Lung microvascular endothelial cell (primary cell): ENCODE data around the gene DPH2. TPM values are rescaled to one million over a fixed set of nuclear protein-coding genes. Genes with fewer than 3 reads are reported as not detected.
A peak's percentile ranks its signal among the peaks of the same experiment; 100 is the strongest.

Source experiments
- DNase-seq, 2 donors: peaks; one replicate each; pipeline versions ENCODE4 v3.0.0 to v3.0.0-alpha.2; 2010; ENCODE audit warnings: low read depth in 2 of 2
- total RNA-seq: library from RNA; depleted of rRNA; stranded (reverse); fragments of >200 nt; gene quantifications from 2 replicates; pipeline ENCODE4 v1.2.1, GENCODE V29; 2014

DPH2 gene
- total RNA-seq, 1 donor from 2014 or later: 19.0 TPM

DNA sequence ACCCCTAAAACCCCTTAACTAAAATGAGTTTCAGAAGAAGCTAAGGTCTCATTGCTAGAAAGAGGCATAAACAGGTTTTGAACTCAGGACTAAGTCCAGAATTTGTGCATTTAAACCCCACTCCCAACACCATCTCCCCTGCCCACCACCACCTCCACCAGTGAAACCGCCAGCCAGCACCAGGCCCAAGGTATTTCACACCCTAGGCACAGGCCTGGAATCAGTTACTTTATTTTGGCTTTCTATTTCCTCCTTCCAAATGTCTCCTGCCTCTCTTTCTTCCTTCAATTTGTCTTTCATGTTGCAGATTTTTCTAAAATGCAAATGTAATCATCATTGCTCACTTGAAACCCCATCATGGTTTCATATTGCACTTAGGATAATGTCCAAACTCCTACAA lies 24.9 kb upstream of the DPH2 start:
- DNase-seq: no peak

DNA sequence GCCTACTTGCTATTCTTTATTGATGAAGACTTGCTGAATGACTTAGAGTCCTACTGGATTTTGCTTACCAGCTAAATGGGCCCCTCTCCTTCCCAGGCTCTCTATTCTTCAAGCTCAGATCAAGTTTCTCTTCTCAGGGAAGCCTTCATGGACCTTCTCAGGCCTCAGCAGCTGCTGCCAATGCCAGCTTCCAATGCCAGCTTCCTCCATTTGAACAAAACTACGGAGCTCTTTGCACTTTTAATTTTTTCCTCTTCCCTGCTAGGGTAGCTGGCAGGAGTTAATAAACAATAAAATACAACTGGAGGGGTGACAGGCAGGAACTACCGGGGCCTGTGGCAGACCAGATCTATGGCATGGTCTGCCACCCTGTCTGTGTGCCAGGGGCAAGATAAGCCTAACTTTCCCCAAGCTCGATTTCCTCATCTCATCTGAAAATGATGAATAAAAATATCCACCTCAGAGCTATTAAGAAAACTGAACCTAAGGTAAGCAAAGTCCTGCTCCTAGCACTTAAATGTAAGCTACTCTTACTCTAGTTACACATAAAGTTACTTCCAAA lies 24.1 kb upstream of the DPH2 start:
- DNase-seq: no peak

DNA sequence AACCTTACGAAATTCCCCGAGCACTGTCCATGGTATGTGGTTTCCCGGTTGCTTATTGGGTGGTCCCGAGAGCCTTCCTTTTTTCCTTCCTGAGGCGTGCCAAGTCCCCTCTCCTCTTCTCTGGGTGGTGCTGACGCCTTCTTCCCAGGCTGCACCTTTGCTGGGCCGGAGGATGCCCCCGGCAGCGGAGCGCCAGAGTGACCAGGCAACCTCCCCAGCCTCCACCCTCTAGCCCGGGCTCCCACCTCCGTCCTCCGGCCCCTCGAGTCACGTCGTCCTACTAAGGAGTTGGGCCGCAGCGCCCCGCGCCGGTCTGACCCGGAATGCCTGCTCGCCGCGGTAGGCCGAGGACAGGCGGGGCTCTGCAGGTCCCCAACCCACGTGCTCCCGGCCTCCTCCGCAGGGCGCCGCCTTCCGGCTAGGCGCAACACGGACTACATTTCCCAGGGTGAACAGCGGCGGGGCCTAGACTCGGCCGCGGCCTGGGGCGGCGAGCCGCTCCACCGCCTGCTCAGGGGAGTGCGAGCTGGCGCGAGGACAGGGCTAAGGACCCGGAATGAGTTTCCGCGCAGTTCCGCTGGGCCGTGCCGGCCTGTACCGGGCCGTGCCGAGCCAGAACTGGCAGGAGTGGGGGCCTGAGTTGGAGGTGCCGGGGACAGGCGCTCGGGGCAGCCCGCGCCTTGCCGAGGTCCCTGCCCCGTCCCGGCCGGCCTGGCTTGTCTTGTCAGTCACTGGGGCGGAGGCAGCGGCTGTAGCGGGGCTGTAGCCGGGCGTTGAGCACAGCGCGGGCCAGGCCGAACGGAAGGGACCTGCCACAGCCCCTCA lies 23.4 kb upstream of the DPH2 start, which contains the start of gene IPO13:
Gene IPO13, plus strand, starts transcription at position 715 of the 825 bp plus-strand sequence. CDS start 651 bp downstream, outside the sequence.
- DNase-seq: peak; percentile 95 to 96

DNA sequence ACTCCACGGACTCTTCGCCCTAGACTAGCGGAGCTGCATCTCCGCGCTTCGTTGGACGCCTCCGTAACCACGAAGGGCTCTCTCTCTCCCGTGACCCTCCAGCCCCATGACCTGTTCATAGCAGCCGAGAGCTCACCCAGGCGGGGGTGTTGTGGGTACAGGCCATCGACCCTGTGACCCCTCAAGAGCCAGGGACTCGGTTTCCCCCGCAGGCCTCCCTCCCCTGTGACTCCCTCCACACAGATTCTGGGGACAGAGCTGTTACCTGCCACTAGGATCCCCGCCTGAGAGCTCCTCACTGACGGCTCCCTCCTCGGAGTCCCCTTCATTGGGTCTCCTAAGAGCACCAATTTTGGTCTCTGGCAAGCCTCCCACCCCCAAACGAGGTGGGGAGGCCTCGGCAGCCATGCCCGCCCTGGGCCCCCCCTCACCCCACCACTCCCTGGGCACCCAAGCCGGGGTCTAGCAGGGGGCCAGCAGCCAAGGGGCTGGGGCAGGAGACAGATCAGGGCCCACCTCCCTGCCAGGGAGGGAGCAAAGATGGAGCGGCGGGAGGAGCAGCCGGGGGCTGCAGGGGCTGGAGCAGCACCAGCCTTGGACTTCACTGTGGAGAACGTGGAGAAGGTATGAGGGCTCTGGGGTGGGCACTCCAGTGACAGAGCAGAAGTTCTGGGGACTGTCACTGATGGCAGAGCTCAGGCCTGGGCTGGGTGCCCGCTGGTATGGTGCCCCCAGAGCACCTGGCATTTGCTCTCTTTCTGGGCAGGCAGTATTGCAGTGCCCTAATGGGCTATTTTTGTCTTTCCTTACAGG lies 22.5 kb upstream of the DPH2 start:
- no peak for DNase-seq

DNA sequence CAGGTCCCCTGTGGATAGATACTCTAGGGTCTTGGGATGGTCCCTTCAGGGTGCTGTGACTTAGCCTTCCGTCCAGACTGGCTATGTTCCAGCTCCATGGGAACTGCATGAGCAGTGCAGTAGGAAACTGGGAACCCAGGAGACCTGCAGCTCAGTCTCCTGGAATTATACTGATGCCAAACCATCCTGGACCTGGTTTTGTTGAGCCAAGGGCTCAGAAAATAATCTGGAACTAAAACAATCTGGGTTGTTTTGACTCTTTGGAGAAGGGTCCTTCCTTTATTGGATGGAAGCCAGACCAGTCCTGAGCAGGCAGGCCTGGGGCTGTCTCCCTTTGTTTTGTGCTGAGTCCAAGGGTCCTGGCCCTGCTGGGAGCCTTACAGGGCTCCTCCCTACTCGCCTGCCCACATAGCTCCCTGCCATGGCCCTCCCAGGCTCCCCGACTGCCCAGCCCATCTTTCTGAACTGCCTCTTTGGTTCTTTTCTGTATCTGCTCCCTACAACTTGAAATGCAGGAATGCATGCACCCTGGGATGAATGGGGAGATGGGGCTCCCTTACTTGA lies 21.9 kb upstream of the DPH2 start:
- no peak for DNase-seq

DNA sequence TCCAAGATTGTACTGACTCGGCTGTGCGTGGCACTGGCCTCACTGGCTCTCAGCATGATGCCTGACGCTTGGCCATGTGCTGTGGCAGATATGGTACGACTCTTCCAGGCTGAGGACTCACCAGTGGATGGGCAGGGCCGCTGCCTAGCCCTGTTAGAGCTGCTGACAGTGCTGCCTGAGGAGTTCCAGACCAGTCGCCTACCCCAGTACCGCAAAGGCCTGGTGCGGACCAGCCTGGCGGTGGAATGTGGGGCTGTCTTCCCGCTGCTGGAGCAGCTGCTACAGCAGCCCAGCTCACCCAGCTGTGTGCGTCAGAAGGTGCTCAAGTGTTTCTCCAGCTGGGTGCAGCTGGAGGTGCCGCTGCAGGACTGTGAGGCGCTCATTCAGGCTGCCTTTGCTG lies 20.1 kb upstream of the DPH2 start:
- DNase-seq: no peak

DNA sequence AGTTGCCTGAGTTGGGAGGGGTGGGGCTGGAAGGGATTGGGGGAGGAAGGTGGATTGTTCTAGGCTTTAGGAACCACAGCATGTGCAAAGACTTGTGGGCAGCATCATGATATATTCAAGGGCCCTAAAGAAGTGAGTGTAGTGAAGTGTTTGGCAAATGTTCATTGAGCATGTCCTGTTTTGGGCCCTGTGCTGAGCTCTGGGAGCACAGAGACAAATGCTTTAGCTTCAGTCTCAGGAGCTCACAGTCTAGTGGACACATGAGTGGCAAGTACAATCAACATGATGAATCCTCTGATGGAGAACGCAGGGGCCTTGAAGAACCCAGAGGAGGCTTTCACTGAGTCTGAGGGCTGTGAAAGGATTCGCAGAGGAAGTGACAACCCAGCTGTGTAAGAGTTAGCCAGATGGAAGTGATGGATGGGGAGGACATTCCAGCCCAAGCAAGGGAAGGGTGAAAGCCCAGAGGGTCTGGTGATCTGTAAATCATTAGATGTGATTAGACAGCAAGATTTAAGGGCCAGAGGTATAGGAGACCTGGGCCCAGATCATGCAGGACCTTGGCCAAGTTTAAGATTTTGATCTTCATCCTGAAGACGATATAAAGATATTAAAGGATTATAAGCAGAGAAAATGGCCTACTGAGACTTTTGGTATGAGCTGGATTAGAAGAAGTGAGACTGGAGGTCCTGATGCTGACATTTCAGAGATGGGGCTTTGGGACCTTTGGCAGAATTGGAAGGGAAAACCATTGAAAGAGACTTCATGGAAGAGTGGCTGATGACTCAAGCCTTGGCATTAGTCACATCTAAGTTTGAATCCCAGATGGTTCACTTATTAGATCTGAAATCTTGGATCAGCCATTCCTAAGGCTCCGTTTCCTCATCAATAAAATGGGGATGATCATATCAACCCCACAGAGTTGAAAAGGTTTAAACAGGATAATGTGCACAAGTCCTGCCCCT lies 18.5 kb upstream of the DPH2 start:
- DNase-seq: no peak

DNA sequence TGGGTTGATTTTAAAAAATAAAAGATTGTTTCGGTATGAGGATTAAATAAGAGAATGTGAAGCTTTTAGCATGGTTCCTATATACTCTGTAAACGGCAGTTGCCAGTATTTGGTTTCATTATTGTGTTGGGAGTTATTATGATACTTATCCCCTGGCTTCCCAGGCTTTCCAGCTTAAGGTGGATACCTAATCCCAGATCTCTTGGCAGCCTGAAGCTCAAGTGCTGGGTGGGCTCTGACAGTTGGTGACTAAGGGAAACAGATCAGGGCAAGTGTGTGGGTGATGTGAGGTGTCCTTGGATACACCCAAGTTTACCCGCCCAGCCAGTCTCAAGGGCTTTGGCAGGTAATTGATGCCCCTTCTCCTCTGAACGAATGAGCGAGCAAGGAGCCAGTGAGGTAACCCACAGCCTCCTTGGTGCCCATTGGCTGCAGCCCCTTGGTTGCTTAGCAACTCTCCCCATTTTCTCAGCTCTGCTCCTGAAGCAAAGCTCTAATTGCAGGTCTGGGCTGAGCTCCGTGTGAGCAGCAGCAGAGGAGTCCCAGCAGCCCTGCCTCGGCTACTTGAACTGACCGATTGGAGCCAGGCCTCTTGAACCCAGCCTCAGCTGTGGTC lies 17.0 kb upstream of the DPH2 start:
- no peak for DNase-seq

DNA sequence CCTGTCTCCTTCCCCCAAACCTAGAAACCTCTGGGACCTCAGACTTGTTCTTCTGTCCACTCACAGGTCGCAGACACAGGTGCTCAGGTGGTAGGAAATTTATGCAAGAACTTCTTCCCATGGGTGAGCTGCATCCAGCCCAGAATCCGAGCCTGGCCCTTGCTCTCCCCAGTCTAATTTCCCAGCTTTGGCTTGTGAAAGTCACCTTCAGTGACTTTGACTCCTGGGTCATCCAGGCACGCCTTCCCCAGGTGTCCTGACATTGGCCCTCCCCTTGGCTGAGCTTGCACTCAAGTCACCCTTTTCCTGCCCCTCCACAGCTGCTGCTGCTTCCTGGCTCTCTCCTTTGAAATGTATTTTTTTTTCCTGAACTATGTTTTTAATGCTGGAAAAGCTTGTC lies 16.4 kb upstream of the DPH2 start:
- DNase-seq: no peak

DNA sequence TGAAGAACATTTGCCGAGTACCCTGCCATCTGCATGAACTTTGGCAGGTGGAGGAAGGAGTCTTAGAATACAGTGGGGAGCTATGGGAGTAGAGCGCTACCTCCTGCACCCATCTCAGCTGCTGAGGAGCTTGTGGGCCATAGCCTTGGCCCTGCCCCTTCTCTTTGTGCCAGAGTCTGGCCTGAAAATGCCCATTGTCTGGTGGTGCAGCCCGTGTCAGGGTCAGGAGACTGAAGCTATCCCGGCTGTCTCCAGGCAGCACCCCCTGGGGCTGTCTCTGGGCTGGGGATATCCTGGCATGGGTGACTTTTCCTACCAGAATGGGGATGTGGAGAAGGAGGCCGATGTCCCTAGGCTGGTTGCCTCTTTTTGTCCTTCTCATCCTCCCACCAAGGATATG lies 15.8 kb upstream of the DPH2 start:
- DNase-seq: no peak

DNA sequence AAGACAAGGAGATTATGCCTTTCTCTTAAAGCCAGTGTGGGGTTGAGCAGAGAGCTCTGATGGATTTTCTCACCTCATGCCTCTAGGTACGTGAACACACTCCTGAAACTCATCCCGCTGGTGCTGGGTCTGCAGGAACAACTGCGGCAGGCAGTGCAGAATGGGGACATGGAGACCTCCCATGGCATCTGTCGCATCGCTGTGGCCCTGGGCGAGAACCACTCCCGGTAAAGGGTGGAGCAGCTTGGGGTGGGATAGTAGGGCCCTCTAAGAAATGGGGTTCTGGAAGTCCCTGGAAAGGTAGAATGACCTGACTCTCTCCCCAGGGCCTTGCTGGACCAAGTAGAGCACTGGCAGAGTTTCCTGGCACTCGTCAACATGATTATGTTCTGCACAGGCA lies 13.6 kb upstream of the DPH2 start:
- DNase-seq: no peak

DNA sequence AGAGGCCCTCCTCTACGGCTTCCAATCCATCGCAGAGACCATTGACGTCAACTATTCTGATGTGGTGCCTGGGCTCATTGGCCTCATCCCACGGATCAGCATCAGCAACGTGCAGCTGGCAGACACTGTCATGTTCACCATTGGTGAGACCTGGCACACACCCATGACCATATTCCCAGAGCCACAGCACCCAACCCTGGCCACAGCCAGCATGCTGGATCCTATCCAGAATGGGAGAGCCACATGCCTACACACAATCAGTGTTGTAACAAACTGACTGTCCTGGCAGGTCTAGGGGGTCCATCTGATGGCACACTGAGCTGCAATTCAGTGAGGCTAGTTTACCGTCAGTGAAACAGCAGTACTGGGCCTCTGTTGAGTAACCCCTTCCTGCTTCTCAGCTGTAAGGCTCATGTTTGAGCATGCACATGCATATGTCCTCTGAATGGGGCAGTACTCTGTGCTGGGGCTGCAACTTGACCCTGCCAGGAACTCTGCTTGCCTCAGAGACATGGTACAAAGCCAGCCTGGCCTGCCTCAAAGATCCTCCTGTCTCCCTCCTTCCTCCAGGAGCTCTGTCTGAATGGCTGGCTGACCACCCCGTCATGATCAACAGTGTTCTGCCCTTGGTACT lies 12.3 kb upstream of the DPH2 start:
- DNase-seq: no peak

DNA sequence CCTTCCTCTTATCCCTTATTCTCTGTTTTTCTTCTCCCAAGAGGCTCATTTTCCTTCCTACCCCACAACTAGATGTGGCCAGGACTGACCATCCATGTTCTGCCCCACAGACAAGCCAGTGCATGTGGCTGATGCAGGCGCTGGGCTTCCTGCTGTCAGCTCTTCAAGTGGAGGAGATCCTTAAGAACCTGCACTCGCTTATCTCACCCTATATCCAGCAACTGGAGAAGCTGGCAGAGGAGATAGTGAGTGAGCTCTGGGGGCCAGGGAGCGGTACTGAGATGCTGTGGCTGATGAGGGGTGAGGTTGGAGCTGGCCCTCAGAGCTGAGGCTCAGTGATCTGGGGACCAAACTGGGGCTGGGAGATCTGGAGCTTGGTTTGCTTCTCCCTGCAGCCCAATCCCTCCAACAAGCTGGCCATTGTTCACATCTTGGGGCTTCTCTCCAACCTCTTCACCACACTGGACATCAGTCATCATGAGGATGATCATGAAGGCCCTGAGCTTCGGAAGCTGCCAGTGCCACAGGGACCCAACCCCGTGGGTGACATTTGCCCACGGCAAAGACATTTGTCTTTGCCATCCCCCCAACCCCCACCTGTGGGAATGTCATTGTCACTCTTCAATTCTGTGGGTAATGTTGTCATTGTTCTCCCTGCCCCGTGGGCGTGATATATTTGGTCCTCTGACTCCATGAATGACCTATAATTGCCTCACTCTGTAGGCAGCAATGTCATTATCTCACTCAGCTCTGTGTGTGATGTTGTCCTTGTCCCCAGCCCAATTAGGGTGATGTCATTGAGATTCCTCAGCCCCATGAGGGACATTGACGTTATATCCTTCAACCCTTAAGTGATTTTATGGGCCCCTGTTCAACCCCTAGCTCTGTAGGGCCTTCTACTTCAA lies 11.2 kb upstream of the DPH2 start:
- no peak for DNase-seq

DNA sequence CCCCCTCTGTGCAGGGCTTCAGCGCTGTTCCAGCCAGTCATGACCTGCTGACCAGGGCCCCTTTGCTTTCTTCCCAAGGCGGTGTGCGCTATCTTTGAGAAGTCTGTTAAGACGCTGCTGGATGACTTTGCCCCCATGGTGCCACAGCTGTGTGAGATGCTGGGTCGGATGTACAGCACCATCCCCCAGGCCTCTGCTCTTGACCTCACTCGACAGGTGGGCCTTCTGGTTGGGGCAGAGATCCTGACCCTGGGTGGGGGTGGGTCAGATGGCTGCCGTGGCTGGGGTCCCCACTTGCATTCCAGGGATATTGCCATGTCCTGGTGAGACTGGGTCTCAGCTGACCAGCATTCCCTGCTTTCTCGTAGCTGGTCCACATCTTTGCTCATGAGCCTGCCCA lies 9.0 kb upstream of the DPH2 start:
- no peak for DNase-seq

DNA sequence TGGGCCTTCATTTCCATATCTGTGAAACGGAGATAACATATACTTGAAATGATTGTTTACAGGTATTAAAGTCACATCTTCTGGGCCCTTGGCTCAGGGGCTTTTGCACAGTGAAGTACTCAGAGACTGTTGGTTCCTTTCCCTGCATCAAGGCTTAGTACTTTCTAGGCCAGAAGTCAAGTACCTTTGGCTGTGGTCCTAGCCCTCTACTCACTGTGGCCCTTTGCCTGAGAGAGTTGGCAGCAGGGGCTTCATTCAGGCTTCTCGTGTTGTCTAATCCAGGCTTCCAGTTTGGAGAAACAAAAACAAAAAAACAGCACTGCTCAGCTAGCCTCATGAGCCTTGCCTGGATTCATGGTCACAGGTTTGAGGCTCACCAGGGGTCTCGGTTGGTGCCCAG lies 8.1 kb upstream of the DPH2 start:
- DNase-seq: no peak

DNA sequence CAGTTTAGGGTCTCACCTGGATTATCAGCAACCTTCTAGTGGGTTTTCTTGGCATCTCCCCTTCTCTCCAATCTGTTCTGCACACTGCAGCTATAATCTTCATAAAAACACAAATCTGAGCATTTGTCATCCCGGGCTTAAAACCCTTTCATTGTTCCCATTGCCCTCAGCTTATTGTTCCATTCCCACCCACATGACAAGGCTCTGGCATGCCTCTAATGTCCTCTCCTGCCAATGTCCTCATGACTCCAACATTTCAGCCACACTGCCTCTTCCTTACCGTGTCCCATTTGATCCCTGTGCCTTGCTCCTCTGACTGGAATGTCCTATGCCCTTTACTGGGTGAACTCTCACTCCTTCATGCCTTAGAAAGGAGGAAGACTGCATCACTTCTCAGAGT lies 7.5 kb upstream of the DPH2 start:
- no peak for DNase-seq

DNA sequence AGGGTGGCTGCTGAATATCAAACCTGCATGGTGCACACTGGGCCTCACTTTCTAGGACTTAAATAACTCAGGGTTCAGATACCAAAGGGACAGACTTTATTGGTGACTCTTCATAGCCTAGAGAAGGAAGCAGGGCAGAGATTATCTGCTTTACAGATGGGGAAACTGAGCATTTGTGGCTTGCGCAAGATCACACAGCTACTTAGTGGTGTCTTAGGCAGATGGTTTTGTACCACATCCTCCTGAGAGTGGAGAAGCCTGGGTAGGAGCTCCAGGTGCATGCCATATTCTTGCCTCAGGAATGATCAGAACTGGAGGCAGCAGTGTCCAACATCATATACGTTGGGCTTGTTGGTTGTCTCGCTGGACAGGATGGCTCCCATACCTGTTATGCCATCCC lies 6.8 kb upstream of the DPH2 start:
- no peak for DNase-seq

DNA sequence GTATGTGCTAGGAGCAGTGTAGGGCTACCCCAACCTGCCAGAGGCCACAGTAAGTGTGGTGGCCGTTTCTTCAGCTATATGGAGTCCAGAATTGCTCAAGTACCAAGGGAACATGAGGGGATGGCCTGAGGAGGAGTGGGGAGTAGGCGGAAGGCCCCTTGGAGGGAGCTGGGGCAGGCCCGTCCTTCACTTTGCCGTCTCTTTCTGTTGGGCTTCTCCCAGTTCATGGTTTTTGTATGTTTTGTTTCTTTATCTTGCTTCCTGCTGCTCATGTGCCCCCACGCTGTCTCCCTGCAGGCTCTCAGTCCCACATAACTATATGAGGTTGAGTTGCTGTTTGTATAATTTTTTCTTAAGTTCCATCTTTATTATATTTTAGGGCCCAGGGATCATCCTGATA lies 5.9 kb upstream of the DPH2 start:
- no peak for DNase-seq

DNA sequence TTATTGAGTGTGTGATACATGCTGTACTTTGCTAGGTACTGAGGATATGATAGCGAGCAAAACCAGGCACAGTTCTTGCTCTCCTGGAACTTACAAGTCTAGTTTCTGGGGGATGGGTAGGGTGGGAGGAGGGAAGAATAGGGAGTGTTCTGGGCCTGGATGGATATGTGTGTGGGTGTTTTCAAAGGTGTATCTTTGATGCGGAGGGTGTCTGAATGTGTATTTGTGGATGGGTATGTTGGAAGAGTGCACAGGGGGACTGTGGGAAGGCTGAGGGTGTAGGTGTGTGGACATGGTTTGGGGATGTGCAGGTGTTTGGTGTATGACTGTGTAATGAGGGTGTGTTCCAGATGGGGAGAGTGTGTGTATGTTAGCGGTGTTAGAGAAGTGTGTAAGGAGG lies 4.5 kb upstream of the DPH2 start:
- no peak for DNase-seq
